Ovary (tissue), 9 donors: ENCODE measurements around the gene SLC25A41. TPM values are rescaled to one million over a fixed set of nuclear protein-coding genes. Genes with fewer than 3 reads are reported as not detected.

Experiments used
- DNase-seq, 5 donors: peaks; one replicate each; pipeline ENCODE4 v3.0.0-alpha.2; 2019 to 2020
- H3K27ac ChIP-seq, 2 donors: fragments of 200-600 bp; one replicate each; pipeline versions ENCODE4 v1.5.1 to v1.8.0; 2019 to 2022
- H3K27me3 ChIP-seq: fragments of 200-600 bp; one replicate; pipeline ENCODE4 v1.8.0; 2022
- H3K36me3 ChIP-seq: fragments of 200-600 bp; sonication (generic); one replicate; pipeline ENCODE4 v1.5.1; 2019
- H3K4me1 ChIP-seq: one replicate; pipeline ENCODE4 v1.8.1; 2013; ENCODE audit warnings: mild to moderate bottlenecking, moderate library complexity; ENCODE audit not compliant: insufficient read depth
- H3K4me3 ChIP-seq: fragments of 200-600 bp; sonication (generic); one replicate; pipeline ENCODE4 v1.5.1; 2017
- H3K9me3 ChIP-seq, 2 donors: fragments of 200-600 bp in 1 of 2; sonication (generic) in 1 of 2; one replicate each; pipeline versions ENCODE4 v1.5.1 to v1.8.1; 2013 to 2019; ENCODE audit warnings: mild to moderate bottlenecking in 1 of 2, moderate library complexity in 1 of 2
- CTCF ChIP-seq, 3 donors: fragments of 450-650 bp in 2 of 3; fragments of 200-600 bp in 1 of 3; IDR thresholded peaks; one replicate each; pipeline versions ENCODE4 v1.5.1 to v1.8.0; 2016 to 2022; ENCODE audit warnings: antibody characterized with exemption in 3 of 3, mild to moderate bottlenecking in 1 of 3
- EP300 ChIP-seq: sonication (generic); formaldehyde crosslinking; IDR thresholded peaks from one replicate; pipeline ENCODE4 v1.6.1; 2017; ENCODE audit warnings: antibody characterized with exemption
- POLR2A ChIP-seq: fragments of 450-650 bp; IDR thresholded peaks from one replicate; pipeline ENCODE4 v1.6.1; 2017; ENCODE audit warnings: antibody characterized with exemption, mild to moderate bottlenecking, moderate library complexity
- WGBS, 3 donors: extraction: QIAGEN DNeasy Blood & Tissue Kit in 1 of 3; methylation state at CpG; one replicate each; pipeline versions ENCODE4 v1.1.5 to v1.1.7; 2013 to 2017; 5-methylcytosine and 5-hydroxymethylcytosine counted together
- intact Hi-C, 4 donors: fragments of 100-400 bp; cut with DNase I; formaldehyde crosslinking; loops; one replicate each; pipeline versions ENCODE4 v1.11.0 to v1.15.1; 2022 to 2023
- polyA plus RNA-seq, 2 donors: library from polyadenylated mRNA; stranded (reverse); fragments of 200-250 nt in 1 of 2; fragments of 350-450 nt in 1 of 2; fragmentation: Illumina TruSeq in 1 of 2; extraction: RNeasy Lipid Tissue Mini Kit (QIAGEN cat#74804) in 1 of 2; gene quantifications; one replicate each; pipeline ENCODE4 v1.2.3, GENCODE V29; 2013 to 2014
- total RNA-seq, 7 donors: library from RNA; depleted of rRNA in 2 of 7; stranded (reverse); fragments of >200 nt in 2 of 7; fragmentation: NEBNext Ultra II Directional in 3 of 7; extraction: Animal tissue kit (Norgen Biotek cat#: 25700) in 3 of 7; gene quantifications; one replicate each; pipeline versions ENCODE4 v1.1.0 to v1.2.4, GENCODE V29; 2016 to 2023
- donor health status: DM: no; HTN: no; CAD: no; lungs with moderate emphysema.
- donor health status: DM: no; HTN: no; CAD: no.
- donor health status: Bipolar disorder and iron deficiency.
- donor health status: DM: yes; HTN: yes; CAD: no.
- donor health status: DM: no; HTN: no; CAD: no.
- donor health status: DM: yes; HTN: yes; CAD: no.

Gene SLC25A41
- total and polyA plus RNA-seq, 9 donors: 0.20 to 0.52 (median 0.40) TPM; not detected in 5

GRCh38 chr19:6424195-6424938, 9.2 kb downstream of the SLC25A41 start, which contains the start of gene KHSRP:
Gene KHSRP, minus strand, starts transcription at chr19:6424811. Its CDS starts 110 bp downstream, at chr19:6424701.
- Histone ChIP-seq H3K9me3 (no peaks in the 10 kb centered on the region), H3K27ac (peak within 1 kb of the TSS; percentile 80 to 89), H3K36me3 (no peaks in the 10 kb centered on the region), H3K4me1 (peaks cover 4% of the 10 kb centered on the region), H3K27me3 (no peaks in the 10 kb centered on the region), H3K4me3 (peak within 1 kb of the TSS; percentile 81)
- 1% methylated on average over 21 to 109 of the region's 114 CpGs for WGBS, 3 donors
- DNase-seq: peak; percentile 23 to 68 (median 58)
- TF ChIP-seq POLR2A: peak; percentile 70
- TF ChIP-seq CTCF (IDR thresholded peaks at IDR 0.05): no peak
- intact Hi-C loops: loop anchor here in 1 of 4 donors (5.0 to 10.0 kb wide), 2 partner anchors 50 to 868 kb away; partner anchors contain the start of genes ALKBH7, INSR and PSPN

- intact Hi-C loops: loop anchor here in 1 of 4 donors (5.0 to 10.0 kb wide), 2 partner anchors 49 to 869 kb away; partner anchors contain the start of genes ALKBH7, INSR and PSPN
- Histone ChIP-seq H3K9me3 (no peaks in the 10 kb centered on the region), H3K36me3 (no peaks in the 10 kb centered on the region), H3K27ac (peak overlapping the region; percentile 24 to 80), H3K27me3 (no peaks in the 10 kb centered on the region), H3K4me3 (peak overlapping the region; percentile 81), H3K4me1 (peaks cover 4% of the 10 kb centered on the region)
- WGBS, 3 donors: 1% methylated on average over 20 of the region's 20 CpGs
- DNase-seq: peak in 3 of 5 donors; percentile 26 to 52 (median 38)
- TF ChIP-seq POLR2A (no peak), EP300 (no peak), CTCF (IDR thresholded peaks at IDR 0.05) (no peak)
These were observed 9.9 kb downstream of the SLC25A41 start for GRCh38 chr19:6423499-6424194.

- H3K27ac ChIP-seq: no peak overlapping the region
- TF ChIP-seq POLR2A: no peak
- no peak for TF ChIP-seq CTCF (IDR thresholded peaks at IDR 0.05)
- TF ChIP-seq EP300: no peak
- H3K4me1 ChIP-seq: peaks cover 4% of the 10 kb centered on the region
- WGBS, 3 donors: 65 to 71% (median 67%) methylated on average over 20 of the region's 20 CpGs
- no peaks in the 10 kb centered on the region for H3K9me3 ChIP-seq
- intact Hi-C loops: loop anchor here in 1 of 4 donors (5.0 to 10.0 kb wide), 2 partner anchors 47 to 871 kb away; partner anchors contain the start of genes ALKBH7, INSR and PSPN
- H3K27me3 ChIP-seq: no peaks in the 10 kb centered on the region
- no peaks in the 10 kb centered on the region for H3K36me3 ChIP-seq
- H3K4me3 ChIP-seq: no peak overlapping the region
- DNase-seq: no peak
These were observed 12.2 kb downstream of the SLC25A41 start for GRCh38 chr19:6421075-6422014.

- DNase-seq: no peak
- no peaks in the 10 kb centered on the region for H3K9me3 ChIP-seq
- no peak for TF ChIP-seq EP300
- no peak for TF ChIP-seq CTCF (IDR thresholded peaks at IDR 0.05)
- TF ChIP-seq POLR2A: no peak
- WGBS, 3 donors: 81 to 91% (median 85%) methylated on average over 17 to 19 of the region's 19 CpGs
- intact Hi-C loops: no loop called here
- no peak overlapping the region for H3K27ac ChIP-seq
- peaks cover 3% of the 10 kb centered on the region for H3K4me1 ChIP-seq
- no peak overlapping the region for H3K4me3 ChIP-seq
- H3K27me3 ChIP-seq: no peaks in the 10 kb centered on the region
- no peaks in the 10 kb centered on the region for H3K36me3 ChIP-seq
These were observed 15.0 kb downstream of the SLC25A41 start for GRCh38 chr19:6418562-6418932.
